ENCODE measurements around the gene EPN3. TPM values are rescaled to one million over a fixed set of nuclear protein-coding genes. Genes with fewer than 3 reads are reported as not detected.
A peak's percentile ranks its signal among the peaks of the same experiment; 100 is the strongest.

The EPN3 gene
- total RNA-seq, 4 donors from 2014 or later, result not detected

- intact Hi-C loops (cut with DNase I), result loop anchor here (5.0 kb wide), 1 partner anchor 126 kb away; no protein-coding TSS in a partner anchor
- TF ChIP-seq POLR2AphosphoS5 (IDR thresholded peaks at IDR 0.05) (no peak), POLR2A (IDR thresholded peaks at IDR 0.05; ENCODE audit: low read depth) (no peak), EP300 (IDR thresholded peaks at IDR 0.05) (no peak), CTCF (IDR thresholded peaks at IDR 0.05) (no peak)
- Histone ChIP-seq H3K36me3 (peaks cover 0 to 6% (median 2%) of the 10 kb centered on the region in 4 donors), H3K27me3 (peaks cover 3 to 96% (median 50%) of the 10 kb centered on the region in 4 donors), H3K9me3 (no peaks in the 10 kb centered on the region), H3K4me1 (peaks cover 41 to 65% (median 59%) of the 10 kb centered on the region in 4 donors), H3K4me3 (peak overlapping the region; percentile 58 to 73 (median 62)), H3K27ac (replicated peaks in 1 of 4) (no peak overlapping the region)
- 2% methylated on average over 24 of the region's 88 CpGs for WGBS
- no peak for DNase-seq (ENCODE audit: extremely low spot score)
Measured at GRCh38 chr17:50560931-50561745, 28.6 kb downstream of the EPN3 start.

- no peak overlapping the region for H3K27ac ChIP-seq (replicated peaks in 1 of 4)
- H3K36me3 ChIP-seq, result no peaks in the 10 kb centered on the region
- intact Hi-C loops (cut with DNase I), result loop anchor here (5.0 kb wide), 1 partner anchor 126 kb away; no protein-coding TSS in a partner anchor
- no peak for DNase-seq (ENCODE audit: extremely low spot score)
- H3K4me1 ChIP-seq, result peaks cover 40 to 65% (median 61%) of the 10 kb centered on the region in 4 donors
- peak overlapping the region; percentile 58 to 73 (median 62) for H3K4me3 ChIP-seq
- 5% methylated on average over 10 of the region's 27 CpGs for WGBS
- peaks cover 3 to 95% (median 50%) of the 10 kb centered on the region in 4 donors for H3K27me3 ChIP-seq
- no peaks in the 10 kb centered on the region for H3K9me3 ChIP-seq
- no peak for TF ChIP-seq EP300 (IDR thresholded peaks at IDR 0.05)
Measured at GRCh38 chr17:50561746-50562141, 29.2 kb downstream of the EPN3 start.

- Histone ChIP-seq H3K36me3 (no peaks in the 10 kb centered on the region), H3K4me3 (peak overlapping the region in 2 of 4 donors; percentile 12 to 58), H3K9me3 (no peaks in the 10 kb centered on the region), H3K27me3 (peaks cover 3 to 95% (median 50%) of the 10 kb centered on the region in 4 donors), H3K27ac (replicated peaks in 1 of 4) (no peak overlapping the region), H3K4me1 (peaks cover 38 to 68% (median 61%) of the 10 kb centered on the region in 4 donors)
- WGBS, result 33% methylated on average over 19 of the region's 22 CpGs
- DNase-seq (ENCODE audit: extremely low spot score), result no peak
- no peak for TF ChIP-seq POLR2A (IDR thresholded peaks at IDR 0.05; ENCODE audit: low read depth)
- intact Hi-C loops (cut with DNase I), result loop anchor here (5.0 kb wide), 1 partner anchor 125 kb away; no protein-coding TSS in a partner anchor
Measured at GRCh38 chr17:50562242-50563091, 29.9 kb downstream of the EPN3 start.

GRCh38 chr17:50563092-50563511 lies 30.6 kb downstream of the EPN3 start:
- H3K4me3 ChIP-seq, result no peak overlapping the region
- no peaks in the 10 kb centered on the region for H3K9me3 ChIP-seq
- no peaks in the 10 kb centered on the region for H3K36me3 ChIP-seq
- H3K4me1 ChIP-seq, result peaks cover 38 to 68% (median 61%) of the 10 kb centered on the region in 4 donors
- WGBS, result 85% methylated on average over 4 of the region's 4 CpGs
- TF ChIP-seq CTCF (IDR thresholded peaks at IDR 0.05) (no peak), POLR2AphosphoS5 (IDR thresholded peaks at IDR 0.05) (no peak), EP300 (IDR thresholded peaks at IDR 0.05) (no peak), POLR2A (IDR thresholded peaks at IDR 0.05; ENCODE audit: low read depth) (no peak)
- peaks cover 3 to 97% (median 50%) of the 10 kb centered on the region in 4 donors for H3K27me3 ChIP-seq
- no peak overlapping the region for H3K27ac ChIP-seq (replicated peaks in 1 of 4)
- DNase-seq (ENCODE audit: extremely low spot score), result no peak
- intact Hi-C loops (cut with DNase I), result loop anchor here (5.0 kb wide), 1 partner anchor 124 kb away; no protein-coding TSS in a partner anchor

- 31% methylated on average over 8 of the region's 19 CpGs for WGBS
- intact Hi-C loops (cut with DNase I), result loop anchor here (5.0 kb wide), 1 partner anchor 122 kb away; no protein-coding TSS in a partner anchor
- no peaks in the 10 kb centered on the region for H3K36me3 ChIP-seq
- H3K9me3 ChIP-seq, result no peaks in the 10 kb centered on the region
- TF ChIP-seq EP300 (IDR thresholded peaks at IDR 0.05), result no peak
- no peak for TF ChIP-seq POLR2AphosphoS5 (IDR thresholded peaks at IDR 0.05)
- TF ChIP-seq CTCF (IDR thresholded peaks at IDR 0.05), result no peak
- no peak for TF ChIP-seq POLR2A (IDR thresholded peaks at IDR 0.05; ENCODE audit: low read depth)
- H3K27me3 ChIP-seq, result peaks cover 3 to 81% (median 38%) of the 10 kb centered on the region in 4 donors
- peaks cover 23 to 53% (median 45%) of the 10 kb centered on the region in 4 donors for H3K4me1 ChIP-seq
- peak overlapping the region in 1 of 4 donors; percentile 18 for H3K4me3 ChIP-seq
- no peak overlapping the region for H3K27ac ChIP-seq (replicated peaks in 1 of 4)
- no peak for DNase-seq (ENCODE audit: extremely low spot score)
Measured at GRCh38 chr17:50564916-50565315, 32.4 kb downstream of the EPN3 start.
